HepG2 (cell line): ENCODE results near the gene ATP5F1C. TPM values are rescaled to one million over a fixed set of nuclear protein-coding genes. Genes with fewer than 3 reads are reported as not detected.

Experiments used
- ARID2 ChIP-seq: sonication (generic); formaldehyde crosslinking; IDR thresholded peaks from 2 replicates; pipeline ENCODE4 v1.8.1; 2022; ENCODE audit warnings: mild to moderate bottlenecking, missing genetic modification reagents, borderline replicate concordance
- ARNTL ChIP-seq: sonication (generic); formaldehyde crosslinking; IDR thresholded peaks from 2 replicates; pipeline ENCODE4 v1.4.0; 2020; ENCODE audit warnings: mild to moderate bottlenecking, missing genetic modification reagents
- ATF2 ChIP-seq: sonication (generic); formaldehyde crosslinking; IDR thresholded peaks from 2 replicates; pipeline ENCODE4 v1.4.0; 2020; ENCODE audit warnings: missing genetic modification reagents
- ATF4 ChIP-seq, 2 experiments: fragments of 450-650 bp in 1 of 2; sonication (generic) in 1 of 2; formaldehyde crosslinking; IDR thresholded peaks; 2 replicates each; pipeline versions ENCODE4 v1.5.0 to v1.8.0; 2020 to 2022; ENCODE audit warnings: mild to moderate bottlenecking in 1 of 2, missing genetic modification reagents in 1 of 2
- FLYWCH1 ChIP-seq: sonication (generic); formaldehyde crosslinking; IDR thresholded peaks from 2 replicates; pipeline ENCODE4 v1.8.1; 2023; ENCODE audit warnings: mild to moderate bottlenecking, missing genetic modification reagents
- FOSL1 ChIP-seq: sonication (generic); formaldehyde crosslinking; IDR thresholded peaks from 2 replicates; pipeline ENCODE4 v1.9.0; 2021; ENCODE audit warnings: missing genetic modification reagents, borderline replicate concordance
- FOXA3 ChIP-seq: IDR thresholded peaks from 2 replicates; pipeline ENCODE4 v1.6.1; 2016; ENCODE audit warnings: missing genetic modification reagents, missing compliant biosample characterization
- HIVEP1 ChIP-seq: sonication (generic); formaldehyde crosslinking; IDR thresholded peaks from 2 replicates; pipeline ENCODE4 v1.4.0; 2020; ENCODE audit warnings: mild to moderate bottlenecking, missing genetic modification reagents
- ISX ChIP-seq: sonication (generic); formaldehyde crosslinking; conservative IDR thresholded peaks from 2 replicates; pipeline ENCODE4 v1.5.0; 2020; ENCODE audit warnings: missing genetic modification reagents
- KAT8 ChIP-seq: IDR thresholded peaks from 2 replicates; pipeline ENCODE4 v1.6.1; 2016; ENCODE audit warnings: missing genetic modification reagents, missing compliant biosample characterization
- MAFG ChIP-seq: sonication (generic); formaldehyde crosslinking; IDR thresholded peaks from 2 replicates; pipeline ENCODE4 v1.5.1; 2020; ENCODE audit warnings: mild to moderate bottlenecking, missing genetic modification reagents
- NRL ChIP-seq: sonication (generic); formaldehyde crosslinking; IDR thresholded peaks from 2 replicates; pipeline ENCODE4 v1.5.0; 2020; ENCODE audit warnings: missing genetic modification reagents, mild to moderate bottlenecking, moderate library complexity, borderline replicate concordance
- PATZ1 ChIP-seq: sonication (generic); formaldehyde crosslinking; IDR thresholded peaks from 2 replicates; pipeline ENCODE4 v1.4.0; 2020; ENCODE audit warnings: missing genetic modification reagents
- PRDM10 ChIP-seq: sonication (generic); formaldehyde crosslinking; IDR thresholded peaks from 2 replicates; pipeline ENCODE4 v1.4.0; 2020; ENCODE audit warnings: low read depth, missing genetic modification reagents
- RCOR2 ChIP-seq: IDR thresholded peaks from 2 replicates; pipeline ENCODE4 v1.6.1; 2016; ENCODE audit warnings: missing biosample characterization, missing genetic modification reagents
- RELA ChIP-seq: sonication (generic); formaldehyde crosslinking; IDR thresholded peaks from 2 replicates; pipeline ENCODE4 v1.4.0; 2020; ENCODE audit warnings: missing genetic modification reagents
- SALL2 ChIP-seq: sonication (generic); formaldehyde crosslinking; IDR thresholded peaks from 2 replicates; pipeline ENCODE4 v1.8.1; 2023; ENCODE audit warnings: mild to moderate bottlenecking, missing genetic modification reagents, inconsistent platforms
- ZBTB7A ChIP-seq: sonication (generic); formaldehyde crosslinking; IDR thresholded peaks from 2 replicates; pipeline ENCODE4 v1.8.0; 2022; ENCODE audit warnings: mild to moderate bottlenecking, missing genetic modification reagents
- ZNF234 ChIP-seq: sonication (generic); formaldehyde crosslinking; conservative IDR thresholded peaks from 2 replicates; pipeline ENCODE4 v1.5.1; 2020; ENCODE audit warnings: mild to moderate bottlenecking, missing genetic modification reagents
- ZNF652 ChIP-seq: IDR thresholded peaks from 2 replicates; pipeline ENCODE4 v1.6.1; 2016; ENCODE audit warnings: low read depth, borderline replicate concordance
- ZSCAN21 ChIP-seq: sonication (generic); formaldehyde crosslinking; IDR thresholded peaks from 2 replicates; pipeline ENCODE4 v1.8.0; 2022; ENCODE audit warnings: mild to moderate bottlenecking, missing genetic modification reagents, moderate library complexity, borderline replicate concordance
- polyA plus RNA-seq, 8 experiments: library from polyadenylated mRNA; depleted of rRNA in 3 of 8; stranded (reverse) in 7 of 8; unstranded in 1 of 8; fragments of >200 nt; fragmentation: Illumina TruSeq in 4 of 8; extraction: Trizol in 4 of 8; gene quantifications; 2 replicates each; pipeline versions ENCODE4 v1.2.1 to v1.2.3, GENCODE V29; 2011 to 2016; ENCODE audit warnings: low read depth in 4 of 8, missing spikeins in 1 of 8, mixed read lengths in 1 of 8; ENCODE audit not compliant: insufficient read depth in 1 of 8
- total RNA-seq, 5 experiments: library from RNA; depleted of rRNA; stranded (reverse); fragments of >200 nt; fragmentation: Illumina TruSeq; extraction: Trizol; gene quantifications; 2 replicates each; pipeline ENCODE4 v1.2.3, GENCODE V29; 2016; ENCODE audit warnings: low read depth in 1 of 5

Gene ATP5F1C
- total and polyA plus RNA-seq, 2 of the 13 experiments (the other 11 are each of a cell fraction or from before 2014, with no cell fraction given), result 407 to 416 TPM

- TF ChIP-seq PRDM10 (peak; percentile 57; the same call in 1 of the 2 replicates), ISX (CRISPR knock-in tag) (no peak), RCOR2 (0 out of 2 replicates have a peak, but pooled peaks have one; percentile 41), ZBTB7A (peak; percentile 88), ZNF652 (CRISPR knock-in tag) (peak; percentile 30; the same call in 1 of the 2 replicates), KAT8 (peak; percentile 96), ARID2 (CRISPR knock-in tag) (0 out of 2 replicates have a peak, but pooled peaks have one; percentile 13), ZSCAN21 (CRISPR knock-in tag) (peak; percentile 58; the same call in 1 of the 2 replicates), ATF2 (peak; percentile 86), FOXA3 (CRISPR knock-in tag) (peak; percentile 70; the same call in 1 of the 2 replicates), FLYWCH1 (CRISPR knock-in tag) (no peak), ATF4 (CRISPR knock-in tag; IDR thresholded peaks at IDR 0.05) (peak in 1 of 2 experiments; percentile 74; a peak in 2 of 4 replicates), SALL2 (peak; percentile 83), NRL (CRISPR knock-in tag) (peak; percentile 81), PATZ1 (CRISPR knock-in tag) (peak; percentile 64), ZNF234 (CRISPR knock-in tag) (0 out of 2 replicates have a peak, but pooled peaks have one; percentile 55), MAFG (no peak), HIVEP1 (CRISPR knock-in tag) (peak; percentile 84; the same call in 1 of the 2 replicates), ARNTL (CRISPR knock-in tag) (0 out of 2 replicates have a peak, but pooled peaks have one; percentile 32), RELA (CRISPR knock-in tag) (peak; percentile 81; the same call in 1 of the 2 replicates), FOSL1 (CRISPR knock-in tag) (no peak)
These were observed 30.5 kb downstream of the ATP5F1C start, which contains the start of gene TAF3 (continued) for GRCh38 chr10:7818295-7819120.
